GM12801 (cell line): Measurements from ENCODE around the gene USP48.

Experiments
- TF ChIP-seq, protein P1 (sequence below): IDR thresholded peaks from one replicate; pipeline ENCODE4 v1.5.1; 2011; ENCODE audit warnings: control low read depth; ENCODE audit not compliant: insufficient read length; ENCODE audit errors: extremely low read depth

Gene USP48

DNA sequence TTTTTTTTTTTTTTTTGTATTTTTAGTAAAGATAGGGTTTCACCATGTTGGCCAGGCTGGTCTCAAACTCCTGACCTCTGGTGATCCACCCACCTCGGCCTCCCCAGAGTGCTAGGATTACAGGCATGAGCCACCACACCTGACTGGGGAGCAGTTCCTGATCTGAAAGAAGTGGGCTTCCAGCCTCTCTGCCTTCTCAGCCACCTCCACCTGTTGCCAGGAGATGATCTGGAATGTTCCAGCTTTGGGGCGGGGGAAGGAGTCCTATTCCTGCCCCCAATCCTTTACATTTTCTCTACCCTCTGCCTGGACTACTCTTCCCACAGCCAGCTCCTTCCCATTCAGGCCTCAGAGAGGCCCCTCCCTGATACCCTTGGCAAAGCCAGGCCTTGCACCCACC is 141.9 kb downstream of the USP48 start:
- TF ChIP-seq, protein P1, sequence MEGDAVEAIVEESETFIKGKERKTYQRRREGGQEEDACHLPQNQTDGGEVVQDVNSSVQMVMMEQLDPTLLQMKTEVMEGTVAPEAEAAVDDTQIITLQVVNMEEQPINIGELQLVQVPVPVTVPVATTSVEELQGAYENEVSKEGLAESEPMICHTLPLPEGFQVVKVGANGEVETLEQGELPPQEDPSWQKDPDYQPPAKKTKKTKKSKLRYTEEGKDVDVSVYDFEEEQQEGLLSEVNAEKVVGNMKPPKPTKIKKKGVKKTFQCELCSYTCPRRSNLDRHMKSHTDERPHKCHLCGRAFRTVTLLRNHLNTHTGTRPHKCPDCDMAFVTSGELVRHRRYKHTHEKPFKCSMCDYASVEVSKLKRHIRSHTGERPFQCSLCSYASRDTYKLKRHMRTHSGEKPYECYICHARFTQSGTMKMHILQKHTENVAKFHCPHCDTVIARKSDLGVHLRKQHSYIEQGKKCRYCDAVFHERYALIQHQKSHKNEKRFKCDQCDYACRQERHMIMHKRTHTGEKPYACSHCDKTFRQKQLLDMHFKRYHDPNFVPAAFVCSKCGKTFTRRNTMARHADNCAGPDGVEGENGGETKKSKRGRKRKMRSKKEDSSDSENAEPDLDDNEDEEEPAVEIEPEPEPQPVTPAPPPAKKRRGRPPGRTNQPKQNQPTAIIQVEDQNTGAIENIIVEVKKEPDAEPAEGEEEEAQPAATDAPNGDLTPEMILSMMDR, result no peak

GRCh38 chr1:21640653-21641052 is 142.3 kb downstream of the USP48 start:
- TF ChIP-seq, protein P1, result no peak

GRCh38 chr1:21639594-21640041 is 143.3 kb downstream of the USP48 start:
- TF ChIP-seq, protein P1, result no peak

GRCh38 chr1:21638531-21639341 is 144.2 kb downstream of the USP48 start:
- TF ChIP-seq, protein P1, result no peak

GRCh38 chr1:21637514-21637913 is 145.4 kb downstream of the USP48 start:
- TF ChIP-seq, protein P1, result no peak

DNA sequence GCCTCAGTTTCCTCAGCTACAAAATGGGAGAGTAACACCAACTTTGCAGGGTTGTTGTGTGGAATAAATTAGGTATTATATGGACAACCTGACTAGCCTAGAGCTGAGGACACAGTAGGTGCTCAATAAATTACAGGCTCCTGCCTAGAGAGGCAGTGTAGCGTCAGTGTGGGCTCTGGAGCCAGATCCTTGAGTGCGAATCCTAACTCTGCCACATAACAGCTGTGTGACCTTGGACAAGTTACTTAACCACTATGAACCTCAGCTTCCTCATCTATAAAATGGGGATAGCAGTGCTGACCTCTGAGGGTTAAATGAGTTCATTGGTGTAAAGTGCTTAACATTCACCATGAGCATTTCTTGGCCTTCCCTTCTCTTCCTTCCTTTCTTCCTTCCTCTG is 146.9 kb downstream of the USP48 start:
- TF ChIP-seq, protein P1, result no peak

DNA sequence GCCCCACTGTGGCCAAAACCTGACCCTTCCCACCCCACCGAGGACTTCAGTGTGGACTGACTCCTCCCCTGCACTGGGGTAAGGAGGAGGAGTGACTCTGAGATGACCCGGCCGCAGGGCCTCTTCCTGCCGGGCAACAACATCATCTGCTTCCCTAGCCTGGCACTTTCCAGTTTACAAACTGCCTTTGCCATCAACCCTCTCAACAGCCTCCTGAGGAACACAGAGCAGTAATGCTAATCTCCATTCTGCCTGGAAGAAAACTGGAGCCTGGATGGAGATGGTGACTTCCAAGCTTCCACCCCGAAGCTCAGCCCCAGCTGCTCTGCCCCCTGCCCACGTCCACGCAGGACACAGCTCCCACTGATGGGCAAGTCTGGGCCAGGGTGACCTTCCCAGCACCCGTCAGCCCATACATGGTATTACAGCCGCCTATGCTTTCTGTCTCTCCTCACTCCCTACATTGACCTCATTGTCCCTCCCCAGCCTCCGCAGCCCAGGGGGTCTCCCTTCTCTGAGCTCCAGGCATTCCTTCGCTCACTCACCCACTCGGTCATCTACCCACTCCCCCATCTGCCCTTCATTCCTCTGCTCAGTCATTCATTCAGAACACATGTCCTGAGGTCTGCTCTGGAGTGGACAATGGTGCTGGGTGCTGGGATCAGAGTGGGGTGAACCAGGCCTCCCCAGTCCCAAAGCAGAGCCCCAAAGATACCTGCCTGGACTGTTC is 148.0 kb downstream of the USP48 start:
- TF ChIP-seq, protein P1, result no peak
